ENCODE data around the gene NKAIN1.
A peak's percentile ranks its signal among the peaks of the same experiment; 100 is the strongest.
"Not testable (repeated sequence)": the region's sequence is repeated elsewhere in the genome, so short reads cannot be mapped to it uniquely, and the experiment has no call there.

The NKAIN1 gene

DNA sequence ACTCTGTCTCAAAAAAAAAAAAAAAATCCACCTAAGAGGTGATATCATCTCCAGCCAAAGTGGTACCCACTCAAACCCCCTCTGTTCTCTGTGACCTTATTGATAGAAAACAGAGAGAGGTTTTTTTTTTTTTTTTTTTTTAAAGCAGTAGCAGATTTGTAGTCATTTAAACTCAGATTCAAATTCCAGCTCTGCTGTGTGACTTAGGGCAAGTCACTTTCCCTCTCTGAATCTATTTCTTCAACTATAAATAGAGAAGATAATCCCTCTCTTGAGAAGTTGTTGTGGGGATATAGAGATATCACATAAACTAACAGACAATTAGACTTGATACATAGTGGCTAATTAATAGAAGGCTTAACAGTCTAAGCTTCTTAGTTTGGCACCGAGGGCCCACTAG is 48.4 kb downstream of the NKAIN1 start:
- no peak for DNase-seq

DNA sequence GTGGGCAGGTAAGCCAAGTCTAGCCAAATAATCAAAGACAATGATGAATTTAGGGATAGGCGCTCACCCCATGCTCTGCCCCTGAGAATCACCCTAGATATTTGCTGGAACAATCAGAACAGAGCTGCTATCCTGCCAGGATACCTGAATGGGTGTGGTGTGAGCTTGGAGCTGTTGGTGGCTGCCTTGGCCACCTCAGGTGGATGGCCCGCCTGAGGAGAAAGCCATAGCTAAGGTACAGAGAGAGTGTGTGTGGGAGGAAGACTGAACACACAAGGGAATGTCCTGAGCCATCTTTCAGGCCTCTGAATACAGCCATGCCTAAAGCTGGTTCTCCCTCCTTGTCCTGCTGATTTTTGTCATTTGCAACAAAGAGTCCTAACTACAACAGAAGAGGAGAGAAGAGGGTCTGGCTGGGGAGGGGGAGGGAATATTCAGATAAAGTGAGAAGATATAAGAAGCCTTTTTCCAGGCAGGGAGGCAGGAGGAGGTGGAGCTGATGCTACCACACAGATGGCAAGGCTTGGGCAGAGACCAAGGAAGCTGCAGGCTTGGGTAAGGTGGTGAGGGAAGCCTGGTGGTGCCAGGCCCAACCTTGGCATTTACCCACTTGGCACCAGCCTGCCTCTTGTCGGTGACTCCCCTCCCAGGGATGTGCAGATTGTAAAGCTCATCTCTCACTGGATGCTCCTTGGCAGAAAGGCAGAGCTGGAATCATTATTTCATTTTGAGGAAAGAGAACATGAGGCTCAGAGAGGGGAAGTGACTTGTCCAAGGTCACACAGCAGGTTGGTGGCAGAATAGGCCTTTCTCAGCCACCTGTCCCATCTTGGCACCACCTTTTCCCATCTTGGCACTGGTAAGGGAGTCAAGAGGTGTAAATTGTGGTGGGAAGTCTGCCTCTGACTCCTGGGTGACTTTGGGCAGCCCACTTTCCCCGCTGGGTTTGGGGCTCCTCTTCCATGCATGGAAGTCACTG is 49.7 kb downstream of the NKAIN1 start:
- DNase-seq, result no peak

DNA sequence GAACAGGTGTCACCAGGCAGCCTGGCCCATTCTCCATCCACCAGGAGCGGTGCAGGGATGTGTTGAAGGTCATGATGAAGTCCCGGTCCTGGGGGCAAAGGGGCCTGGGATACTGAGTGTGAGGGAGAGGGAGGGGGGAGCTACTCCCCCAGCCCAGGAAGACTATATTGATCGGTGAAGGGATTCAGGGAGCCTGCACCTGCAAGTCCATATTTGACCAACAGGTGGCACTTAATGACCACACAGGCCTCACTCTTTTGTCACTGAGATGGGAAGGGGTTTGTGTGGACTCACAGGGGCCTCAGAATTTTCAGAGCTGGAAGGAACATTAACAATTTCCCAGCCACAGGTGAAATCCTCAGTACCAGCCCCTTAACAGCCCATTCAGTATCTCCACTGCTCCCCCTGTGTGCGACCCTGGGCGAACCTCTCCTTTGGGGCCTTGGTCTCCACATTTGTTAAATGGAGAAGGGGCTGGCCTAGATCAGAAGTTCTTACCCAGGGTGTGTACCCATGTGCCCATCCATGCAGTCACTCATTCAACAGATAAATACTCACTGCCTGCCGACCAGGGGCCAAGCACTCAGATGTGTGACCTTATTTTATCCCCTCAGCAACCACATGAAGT is 55.6 kb downstream of the NKAIN1 start:
- DNase-seq, result no peak

DNA sequence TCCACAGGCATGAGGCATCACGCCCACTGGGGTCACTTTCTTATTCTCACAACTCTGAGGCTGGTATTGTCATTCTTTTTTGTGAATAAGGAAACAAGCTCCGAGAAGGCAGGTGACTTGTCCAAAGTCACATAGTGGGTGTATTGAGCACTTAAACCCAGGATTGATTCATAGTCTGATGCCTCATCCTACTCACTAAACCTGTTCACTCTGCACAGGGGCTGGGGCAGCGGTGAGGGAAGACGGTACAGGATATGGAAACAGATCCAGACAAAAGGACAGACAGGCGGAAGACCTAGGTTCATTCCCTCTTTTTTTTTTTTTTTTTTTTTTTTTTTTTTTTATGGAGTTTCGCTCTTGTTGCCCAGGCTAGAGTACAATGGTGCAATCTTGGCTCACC is 56.6 kb downstream of the NKAIN1 start:
- no peak for DNase-seq

DNA sequence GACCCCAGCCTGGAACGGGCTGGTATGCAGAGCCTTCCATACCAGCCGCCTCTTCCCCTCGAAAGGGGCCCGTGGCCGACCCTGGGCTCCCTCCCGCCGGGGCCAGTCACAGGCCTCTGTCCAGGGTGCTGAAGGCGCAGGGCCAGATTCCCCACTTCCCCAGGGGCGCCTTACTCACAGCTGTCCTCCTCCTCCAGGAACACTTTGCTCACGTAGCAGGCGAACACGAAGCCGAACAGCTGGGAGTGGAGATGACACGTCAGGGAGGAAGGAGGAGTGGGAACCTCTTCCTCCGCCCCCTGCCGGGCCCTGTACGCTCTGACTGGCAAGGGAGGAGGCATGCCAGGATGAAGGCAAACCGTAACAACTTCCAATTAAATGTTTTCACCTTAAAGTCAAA is 57.3 kb downstream of the NKAIN1 start:
- DNase-seq, result peak; percentile 8 to 28 (median 12)

DNA sequence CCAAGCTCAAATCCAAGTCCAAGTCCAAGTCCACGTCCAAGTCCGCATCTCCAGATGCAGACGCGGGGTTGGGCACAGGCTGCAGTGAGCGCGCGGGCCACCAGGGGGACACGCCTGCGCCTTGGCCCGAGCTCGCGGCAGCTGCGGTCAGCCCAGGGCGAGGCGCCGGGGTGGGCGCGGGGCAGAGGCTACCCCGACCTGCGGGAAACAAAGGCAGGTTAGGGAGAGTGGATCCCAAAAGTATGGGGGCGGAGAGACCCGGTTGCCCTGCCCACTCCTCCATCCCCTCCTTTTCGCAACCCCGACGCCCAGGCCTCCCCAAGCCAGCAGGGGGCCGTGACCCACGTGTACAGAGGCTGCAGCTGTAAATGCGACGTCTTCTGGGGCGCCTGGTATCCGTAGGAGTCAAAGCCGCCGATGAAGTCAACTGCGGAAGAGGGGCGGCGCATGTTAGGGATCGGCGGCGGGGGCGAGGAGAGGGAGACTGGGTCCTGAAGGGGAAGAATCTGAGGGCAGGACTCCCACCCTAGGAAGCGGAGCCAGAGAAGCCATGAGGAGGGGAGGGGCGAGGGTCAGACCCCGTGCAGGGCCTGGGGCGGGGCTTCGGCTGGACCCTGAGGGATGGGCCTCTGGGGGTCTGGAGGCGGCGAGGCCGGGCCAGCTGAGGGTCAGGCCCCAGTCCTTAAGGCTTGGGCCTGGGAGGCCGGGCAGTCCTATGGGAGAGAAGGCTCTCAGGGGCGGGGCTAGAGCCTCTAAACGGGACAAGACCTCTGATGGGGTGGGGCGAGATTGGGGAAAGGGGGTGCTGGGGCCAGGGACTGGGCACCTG is 58.0 kb downstream of the NKAIN1 start:
- DNase-seq, result peak in 2 of 4 experiments; percentile 3 to 20

DNA sequence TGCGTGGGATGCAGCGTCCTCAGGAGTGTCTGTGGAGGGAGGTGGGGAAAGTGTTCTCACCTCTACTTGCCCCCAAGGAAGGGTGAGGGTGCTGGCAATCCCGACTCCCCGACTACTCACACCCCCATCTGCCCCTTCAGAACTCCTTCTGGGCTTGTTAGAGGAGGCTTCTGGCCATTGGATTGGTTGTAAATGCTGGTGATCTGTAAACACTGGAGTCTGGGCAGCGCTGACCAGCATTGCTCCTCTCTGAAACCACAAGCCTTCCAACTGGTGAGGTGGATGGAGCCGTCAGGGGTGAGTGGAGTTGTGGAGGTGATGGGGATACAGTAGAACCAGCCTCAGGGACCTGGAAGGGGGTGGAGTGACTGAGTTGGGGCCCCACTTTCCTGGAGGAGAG is 59.3 kb downstream of the NKAIN1 start:
- DNase-seq, result no peak

DNA sequence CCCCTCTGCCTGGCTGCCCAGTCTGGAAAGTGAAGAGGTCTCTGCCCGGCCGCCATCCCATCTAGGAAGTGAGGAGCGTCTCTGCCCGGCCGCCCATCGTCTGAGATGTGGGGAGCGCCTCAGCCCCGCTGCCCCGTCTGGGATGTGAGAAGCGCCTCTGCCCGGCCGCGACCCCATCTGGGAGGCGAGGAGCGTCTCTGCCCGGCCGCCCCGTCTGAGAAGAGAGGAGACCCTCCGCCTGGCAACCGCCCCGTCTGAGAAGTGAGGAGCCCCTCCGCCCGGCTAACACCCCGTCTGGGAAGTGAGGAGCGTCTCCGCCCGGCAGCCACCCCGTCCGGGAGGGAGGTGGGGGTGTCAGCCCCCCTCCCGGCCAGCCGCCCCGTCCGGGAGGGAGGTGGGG is 63.4 kb downstream of the NKAIN1 start:
- not testable (repeated sequence) for DNase-seq

DNA sequence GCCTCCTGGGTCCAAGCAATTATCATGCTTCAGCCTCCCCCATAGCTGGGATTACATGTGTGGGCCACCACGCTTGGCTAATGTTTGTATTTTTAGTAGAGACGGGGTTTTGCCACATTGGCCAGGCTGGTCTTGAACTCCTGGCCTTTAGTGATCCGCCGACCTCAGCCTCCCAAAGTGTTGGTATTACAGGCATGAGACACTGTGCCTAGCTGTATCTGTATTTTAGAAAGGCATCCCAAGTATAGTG is 69.3 kb downstream of the NKAIN1 start:
- DNase-seq, result no peak

DNA sequence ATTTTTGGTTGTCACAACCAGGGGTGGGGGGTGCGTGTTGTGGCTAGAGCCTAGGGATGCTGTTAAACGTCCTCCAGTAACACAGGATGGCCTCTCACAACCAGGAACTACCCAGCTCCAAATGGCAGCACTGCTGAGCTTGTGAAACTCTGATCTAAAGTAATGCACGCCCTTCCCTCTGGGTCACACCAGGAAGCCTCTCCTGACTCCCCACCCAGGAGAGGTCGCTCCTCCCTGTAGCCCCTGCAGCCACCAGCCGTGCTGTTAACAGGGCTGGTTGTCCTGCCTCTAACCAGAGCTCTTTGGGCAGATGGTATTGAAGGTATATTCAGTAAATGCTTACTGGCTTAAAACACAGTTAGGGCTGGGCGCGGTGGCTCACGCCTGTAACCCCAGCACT is 73.2 kb downstream of the NKAIN1 start:
- no peak for DNase-seq

DNA sequence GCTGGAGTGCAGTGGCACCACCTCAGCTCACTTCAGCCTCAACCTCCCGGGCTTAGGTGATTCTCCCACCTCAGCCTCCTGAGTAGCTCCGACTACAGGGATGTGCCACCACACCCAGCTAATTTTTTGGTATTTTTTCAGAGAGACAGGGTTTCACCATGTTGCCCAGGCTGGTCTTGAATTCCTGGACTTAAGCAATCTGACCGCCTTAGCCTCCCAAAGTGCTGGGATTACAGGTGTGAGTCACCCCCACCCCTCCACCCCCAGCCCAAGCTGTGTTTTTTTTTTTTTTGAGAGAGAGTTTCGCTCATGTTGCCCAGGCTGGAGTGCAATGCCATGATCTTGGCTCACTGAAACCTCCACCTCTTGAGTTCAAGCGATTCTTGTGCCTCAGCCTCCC is 75.4 kb downstream of the NKAIN1 start:
- no peak for DNase-seq

DNA sequence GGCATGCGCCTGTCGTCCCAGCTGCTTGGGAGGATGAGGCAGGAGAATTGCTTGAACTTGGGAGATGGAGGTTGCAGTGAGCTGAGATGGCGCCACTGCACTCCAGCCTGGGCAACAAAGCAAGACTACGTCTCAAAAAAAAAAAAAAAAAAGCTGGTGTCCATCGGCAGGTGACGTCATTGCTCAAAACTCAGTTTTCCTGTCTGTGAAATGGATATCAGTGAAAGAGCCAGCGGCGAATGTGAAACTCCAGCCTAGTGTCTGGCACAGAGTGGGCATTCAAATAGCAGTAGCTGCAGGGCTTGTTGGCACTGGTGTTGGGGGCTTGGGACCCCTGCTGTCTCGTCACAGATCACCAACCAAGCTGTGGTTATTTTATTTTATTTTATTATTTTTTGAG is 75.8 kb downstream of the NKAIN1 start:
- DNase-seq, result no peak

DNA sequence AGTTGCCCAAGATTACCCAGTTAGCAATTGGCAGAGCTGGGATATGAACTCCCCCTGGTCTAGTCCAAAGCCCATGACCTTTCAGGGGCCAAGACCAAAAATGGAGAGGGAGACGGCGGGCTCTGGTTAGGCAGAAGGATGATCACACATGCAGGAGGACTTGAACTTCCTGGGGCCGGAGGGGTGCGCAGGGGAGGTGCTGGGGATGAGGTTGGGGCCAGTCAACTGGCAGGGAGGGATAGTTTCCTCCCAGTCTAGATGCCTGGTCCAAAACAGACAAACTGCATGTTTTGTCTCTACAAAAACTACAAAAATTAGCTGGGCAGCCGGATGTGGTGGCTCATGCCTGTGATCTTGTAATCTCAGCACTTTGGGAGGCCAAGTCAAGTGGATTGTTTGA is 78.1 kb downstream of the NKAIN1 start:
- no peak for DNase-seq

DNA sequence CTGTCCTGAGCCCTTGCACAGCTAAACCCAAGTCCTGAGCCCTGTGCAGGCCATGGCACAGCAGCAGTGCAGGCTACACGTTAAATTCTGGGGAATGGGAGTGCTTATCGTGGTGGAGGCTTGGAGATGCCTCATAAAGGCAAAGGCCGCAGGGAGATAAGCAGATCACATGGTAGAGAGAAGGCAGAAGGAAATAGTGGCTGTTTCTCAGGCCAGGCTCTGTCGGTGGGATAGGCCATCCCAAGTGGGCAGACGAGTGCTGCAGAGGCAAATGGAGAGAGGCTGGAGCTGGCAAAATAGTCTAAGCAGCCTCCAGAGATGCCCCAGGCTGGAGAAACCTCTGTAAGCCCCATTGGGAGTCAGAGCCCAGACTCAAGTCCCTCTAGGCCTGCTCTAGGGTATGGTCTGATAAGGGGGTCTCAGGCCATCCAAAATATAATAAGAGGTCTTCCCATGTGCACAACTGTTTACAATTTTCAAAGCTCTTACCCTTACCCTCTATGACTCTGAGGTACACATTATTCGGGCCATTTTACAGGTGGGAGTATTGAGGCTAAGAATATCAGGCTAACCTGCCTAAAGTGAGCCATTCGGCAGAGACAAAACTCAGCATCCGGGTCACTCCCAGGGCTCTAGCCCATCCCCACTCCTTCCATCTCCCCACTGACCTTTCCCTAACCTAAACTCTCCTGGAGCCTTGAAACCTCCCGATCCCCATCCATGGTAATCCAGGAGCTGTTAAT is 79.6 kb downstream of the NKAIN1 start:
- no peak for DNase-seq

DNA sequence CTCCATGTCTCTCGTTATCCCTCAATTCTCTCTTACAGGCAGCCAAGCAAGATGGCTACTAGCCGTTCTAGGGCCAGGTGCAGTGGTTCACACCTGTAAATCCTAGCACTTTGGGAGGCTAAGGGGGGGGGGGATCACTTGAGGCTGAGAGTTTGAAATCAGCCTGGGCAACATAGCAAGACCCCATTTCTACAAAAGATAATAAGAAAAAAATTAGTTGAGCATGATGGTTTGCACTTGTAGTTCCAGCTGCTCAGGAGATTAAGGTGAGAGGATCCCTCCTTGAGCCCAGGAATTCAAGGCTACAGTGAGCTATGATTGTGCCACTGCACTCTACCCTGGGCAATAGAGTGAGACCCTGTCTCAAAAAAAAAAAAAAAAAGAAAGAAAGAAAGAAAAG is 80.4 kb downstream of the NKAIN1 start:
- no peak for DNase-seq

DNA sequence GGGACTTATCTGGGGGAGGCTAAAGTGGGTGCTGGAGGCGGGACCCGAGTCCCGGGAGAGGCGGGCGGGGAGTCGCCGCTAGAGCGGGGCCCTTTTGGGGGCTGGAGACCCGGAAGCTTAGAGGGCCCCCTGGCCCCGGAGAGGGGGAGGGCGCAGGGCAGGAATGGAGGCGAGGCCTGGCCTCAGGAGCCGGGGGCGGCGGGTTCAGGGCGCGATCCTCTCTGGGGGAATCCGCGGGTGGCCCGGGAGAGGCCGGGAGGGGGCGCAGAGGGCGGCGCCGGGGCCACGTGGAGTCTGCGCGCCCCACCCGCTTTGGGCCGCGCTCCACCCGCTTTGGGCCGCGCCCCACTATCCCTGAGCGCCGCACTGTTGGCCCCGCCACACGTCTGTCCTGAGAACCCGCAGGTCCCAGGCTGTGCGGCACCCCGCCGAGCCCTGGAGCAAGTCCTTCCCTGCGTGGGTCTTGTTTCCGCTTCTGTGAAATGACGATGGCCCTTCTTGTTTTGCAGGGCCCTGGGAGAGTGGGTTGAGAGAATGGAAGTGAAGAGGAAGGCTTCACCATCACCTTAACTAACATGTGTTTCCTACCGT is 84.4 kb downstream of the NKAIN1 start:
- peak in 3 of 4 experiments; percentile 22 to 60 (median 46) for DNase-seq

DNA sequence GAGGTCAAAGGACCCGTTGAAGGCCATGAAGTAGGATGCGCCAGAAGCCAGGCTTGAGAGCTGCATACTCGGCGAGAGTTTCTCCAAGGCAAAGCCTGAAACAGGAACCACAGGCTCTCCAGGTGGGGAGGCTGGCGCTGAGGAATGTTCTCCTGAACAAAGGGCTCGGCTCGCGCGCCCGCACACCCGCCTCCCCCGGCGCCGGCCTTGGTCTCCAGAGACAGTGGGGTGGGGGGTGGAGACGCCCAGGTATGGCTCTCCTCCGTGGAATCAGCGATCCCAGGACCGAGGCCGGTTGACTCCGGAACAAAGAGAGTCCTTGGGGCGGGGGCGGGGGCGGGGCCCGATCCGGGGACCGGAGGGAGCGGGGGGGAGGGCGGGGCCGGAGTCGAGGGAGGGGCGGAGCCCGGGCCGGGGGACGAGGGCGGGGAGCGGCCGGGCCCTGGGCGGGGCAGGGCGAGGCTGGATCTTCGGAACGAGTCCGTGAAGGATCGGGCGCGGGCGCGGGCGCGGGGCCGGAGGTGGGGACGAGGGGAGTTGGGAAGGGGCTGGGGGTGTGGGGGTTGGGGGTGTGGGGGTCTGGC is 85.0 kb downstream of the NKAIN1 start:
- peak; percentile 54 to 66 (median 60) for DNase-seq

DNA sequence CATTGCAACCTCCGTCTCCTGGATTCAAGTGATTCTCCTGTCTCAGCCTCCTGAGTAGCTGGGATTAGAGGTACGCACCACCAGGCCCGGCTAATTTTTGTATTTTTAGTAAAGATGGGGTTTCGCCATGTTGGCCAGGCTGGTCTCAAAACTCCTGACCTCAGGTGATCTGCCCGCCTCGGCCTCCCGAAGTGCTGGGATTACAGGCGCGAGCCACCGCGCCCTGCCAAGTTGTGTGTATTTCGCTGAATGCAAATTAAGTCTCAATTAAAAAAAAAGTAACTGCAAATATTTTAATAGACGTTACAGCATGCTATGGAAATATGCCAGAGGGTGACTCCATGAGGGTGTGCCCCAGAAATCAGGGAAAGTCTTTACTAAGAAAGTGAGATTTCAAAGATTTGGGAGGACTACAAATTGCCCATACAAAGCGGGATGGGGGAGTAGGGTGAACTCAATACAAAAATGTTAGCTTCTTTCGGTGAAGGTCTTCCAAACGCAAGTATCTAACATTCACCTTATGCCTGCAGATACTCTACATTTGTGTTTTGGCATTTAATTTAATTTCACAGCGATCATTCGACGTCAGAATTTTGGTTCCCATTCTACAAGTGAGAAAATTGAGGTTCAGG is 85.6 kb downstream of the NKAIN1 start:
- DNase-seq, result no peak

DNA sequence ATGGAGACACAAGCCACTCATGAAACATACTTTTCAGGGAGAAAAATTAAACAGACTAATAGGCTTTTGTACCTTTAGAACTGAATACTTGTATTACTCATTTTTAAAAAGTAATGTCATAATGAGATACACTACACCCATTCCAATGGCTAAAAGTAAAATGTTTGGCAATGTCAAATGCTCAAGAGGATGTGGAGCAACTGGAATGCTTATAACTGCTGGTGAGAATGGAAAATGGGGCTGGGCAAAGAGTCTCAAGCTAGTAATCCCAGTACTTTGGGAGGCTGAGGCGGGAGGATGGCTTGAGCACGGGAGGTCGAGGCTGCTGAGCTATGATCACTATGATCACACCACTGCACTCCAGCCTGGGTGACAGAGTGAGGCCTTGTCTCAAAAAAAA is 86.3 kb downstream of the NKAIN1 start:
- DNase-seq, result no peak

DNA sequence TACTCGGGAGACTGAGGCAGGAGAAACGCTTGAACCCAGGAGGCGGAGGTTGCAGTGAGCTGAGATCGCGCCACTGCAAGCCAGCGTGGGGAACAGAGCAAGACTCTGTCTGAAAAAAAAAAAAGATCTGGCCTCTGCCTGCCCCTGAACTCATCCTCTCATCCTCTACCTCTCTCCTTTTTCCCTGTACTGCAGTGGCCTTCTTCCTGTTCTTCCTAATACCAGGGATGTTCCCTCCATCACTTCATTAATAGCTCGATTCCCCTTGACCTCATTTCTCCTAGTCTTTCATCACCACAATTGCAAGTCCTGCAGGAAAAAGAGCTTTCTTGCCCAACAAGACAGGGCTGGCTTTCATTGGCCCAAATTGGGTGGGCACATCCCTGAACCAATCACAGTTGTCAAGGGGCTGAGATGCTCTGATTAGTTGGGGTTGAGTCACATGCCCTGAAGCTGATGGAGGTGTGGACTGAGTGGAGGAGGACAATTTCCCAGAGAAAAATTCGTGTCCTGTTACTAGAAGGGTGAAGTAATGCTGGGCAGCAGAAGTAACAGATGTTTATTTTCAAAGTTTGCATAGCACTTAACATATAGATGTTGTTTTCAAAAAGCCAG is 87.4 kb downstream of the NKAIN1 start:
- DNase-seq, result no peak

DNA sequence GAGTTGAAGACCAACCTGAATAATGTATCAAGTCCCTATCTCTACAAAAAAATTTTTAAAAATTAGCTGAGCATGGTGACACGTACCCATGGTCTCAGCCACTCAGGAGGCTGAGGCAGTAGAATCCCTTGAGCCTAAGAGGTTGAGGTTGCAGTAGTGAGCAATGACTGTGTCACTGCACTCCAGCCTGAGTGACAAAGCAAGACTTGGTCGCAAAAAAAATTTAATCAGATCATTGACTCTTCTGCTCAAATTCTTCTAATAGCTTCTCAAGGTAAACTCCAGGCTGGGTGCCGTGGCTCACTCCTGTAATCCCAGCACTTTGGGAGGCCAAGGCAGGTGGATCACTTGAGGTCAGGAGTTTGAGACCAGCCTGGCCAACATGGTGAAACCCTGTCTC is 88.3 kb downstream of the NKAIN1 start:
- no peak for DNase-seq
